Trophoblast cell (in vitro differentiated cells and primary cell): ENCODE data around the gene LRRFIP2.

Source experiments
- DNase-seq, 2 donors: peaks; one replicate each; pipeline ENCODE4 v3.0.0-alpha.2; 2016
- H2AFZ ChIP-seq: 2 replicates; pipeline ENCODE4 v1.6.1; 2013; ENCODE audit warnings: low read length, moderate library complexity, mild to moderate bottlenecking; ENCODE audit not compliant: insufficient read depth, poor library complexity
- H2AK5ac ChIP-seq: 2 replicates; pipeline ENCODE4 v1.6.1; 2013; ENCODE audit warnings: mild to moderate bottlenecking, low read length
- H2BK120ac ChIP-seq: 2 replicates; pipeline ENCODE4 v1.6.1; 2013; ENCODE audit warnings: low read length, mild to moderate bottlenecking, moderate library complexity; ENCODE audit not compliant: insufficient read depth, poor library complexity
- H2BK12ac ChIP-seq: 2 replicates; pipeline ENCODE4 v1.6.1; 2013; ENCODE audit warnings: mild to moderate bottlenecking, low read length, moderate library complexity
- H2BK5ac ChIP-seq: 2 replicates; pipeline ENCODE4 v1.6.1; 2013; ENCODE audit warnings: low read length, low read depth, moderate library complexity, mild to moderate bottlenecking; ENCODE audit not compliant: poor library complexity
- H3K14ac ChIP-seq: 2 replicates; pipeline ENCODE4 v1.6.1; 2013; ENCODE audit warnings: mild to moderate bottlenecking, low read length
- H3K18ac ChIP-seq: 2 replicates; pipeline ENCODE4 v1.6.1; 2013; ENCODE audit warnings: mild to moderate bottlenecking, low read length
- H3K23ac ChIP-seq: 2 replicates; pipeline ENCODE4 v1.6.1; 2013; ENCODE audit warnings: low read length
- H3K27ac ChIP-seq: 2 replicates; pipeline ENCODE4 v1.5.1; 2013; ENCODE audit warnings: low read depth, mild to moderate bottlenecking, inconsistent platforms, low read length, moderate library complexity
- H3K27me3 ChIP-seq: 2 replicates; pipeline ENCODE4 v1.6.1; 2013; ENCODE audit warnings: inconsistent platforms, mild to moderate bottlenecking, low read length, moderate library complexity; ENCODE audit not compliant: insufficient read depth
- H3K36me3 ChIP-seq, 2 experiments: 1 replicate in 1 of 2; 2 replicates in 1 of 2; pipeline ENCODE4 v1.6.1; 2013; ENCODE audit warnings: low read length in 2 of 2, mild to moderate bottlenecking in 2 of 2, moderate library complexity in 1 of 2; ENCODE audit not compliant: insufficient read depth in 2 of 2, control insufficient read depth in 1 of 2
- H3K4ac ChIP-seq: 2 replicates; pipeline ENCODE4 v1.6.1; 2013; ENCODE audit warnings: low read depth, mild to moderate bottlenecking, low read length, moderate library complexity
- H3K4me1 ChIP-seq, 2 experiments: 1 replicate in 1 of 2; 2 replicates in 1 of 2; pipeline ENCODE4 v1.6.1; 2013; ENCODE audit warnings: low read length in 2 of 2, mild to moderate bottlenecking in 2 of 2, moderate library complexity in 1 of 2; ENCODE audit not compliant: insufficient read depth in 2 of 2, control insufficient read depth in 1 of 2
- H3K4me2 ChIP-seq: 2 replicates; pipeline ENCODE4 v1.6.1; 2013; ENCODE audit warnings: inconsistent platforms, mild to moderate bottlenecking, low read length, moderate library complexity
- H3K4me3 ChIP-seq: 2 replicates; pipeline ENCODE4 v1.5.1; 2013; ENCODE audit warnings: mild to moderate bottlenecking, low read depth, low read length, inconsistent platforms
- H3K79me1 ChIP-seq: one replicate; pipeline ENCODE4 v1.6.1; 2013; ENCODE audit warnings: low read length
- H3K79me2 ChIP-seq: 2 replicates; pipeline ENCODE4 v1.6.1; 2013; ENCODE audit warnings: low read length, mild to moderate bottlenecking; ENCODE audit not compliant: control insufficient read depth, insufficient read depth, poor library complexity
- H3K9ac ChIP-seq: 2 replicates; pipeline ENCODE4 v1.6.1; 2013; ENCODE audit warnings: mild to moderate bottlenecking, low read length
- H3K9me3 ChIP-seq: 2 replicates; pipeline ENCODE4 v1.6.1; 2013; ENCODE audit warnings: low read depth, mild to moderate bottlenecking, control low read depth, inconsistent platforms, low read length; ENCODE audit not compliant: insufficient read depth
- H4K12ac ChIP-seq: 2 replicates; pipeline ENCODE4 v1.6.1; 2013; ENCODE audit warnings: low read depth, mild to moderate bottlenecking, low read length, moderate library complexity
- H4K8ac ChIP-seq: 2 replicates; pipeline ENCODE4 v1.6.1; 2013; ENCODE audit warnings: low read depth, mild to moderate bottlenecking, low read length, moderate library complexity
- H4K91ac ChIP-seq: one replicate; pipeline ENCODE4 v1.6.1; 2013; ENCODE audit warnings: low read depth, mild to moderate bottlenecking, low read length, moderate library complexity
- WGBS: extraction: QIAGEN DNeasy Blood & Tissue Kit; methylation state at CpG from one replicate; pipeline ENCODE4 v1.1.7; 2013; ENCODE audit warnings: missing lambda C conversion rate; ENCODE audit not compliant: insufficient read length, insufficient coverage; ENCODE audit errors: extremely low coverage; 5-methylcytosine and 5-hydroxymethylcytosine counted together

Gene LRRFIP2

GRCh38 chr3:37168896-37169295 lies 5.5 kb downstream of the LRRFIP2 start:
- WGBS = no CpG with 5 or more reads among the region's 1 CpG
- H2AK5ac ChIP-seq = no peak overlapping the region
- H2BK5ac ChIP-seq = no peak overlapping the region
- H4K8ac ChIP-seq = no peak overlapping the region
- DNase-seq = no peak
- H2BK12ac ChIP-seq = no peak overlapping the region
- H3K9me3 ChIP-seq = no peaks in the 10 kb centered on the region
- H3K79me1 ChIP-seq = no peaks in the 10 kb centered on the region
- no peak overlapping the region for H2BK120ac ChIP-seq
- no peaks in the 10 kb centered on the region for H3K4me1 ChIP-seq
- H4K91ac ChIP-seq = no peak overlapping the region
- no peak overlapping the region for H3K14ac ChIP-seq
- no peak overlapping the region for H4K12ac ChIP-seq
- H3K23ac ChIP-seq = no peak overlapping the region
- H3K18ac ChIP-seq = no peak overlapping the region
- no peak overlapping the region for H2AFZ ChIP-seq
- H3K27ac ChIP-seq = no peak overlapping the region
- H3K27me3 ChIP-seq = no peaks in the 10 kb centered on the region
- no peak overlapping the region for H3K4me3 ChIP-seq
- H3K4ac ChIP-seq = no peak overlapping the region
- no peak overlapping the region for H3K4me2 ChIP-seq
- H3K36me3 ChIP-seq = peaks cover 6 to 7% of the 10 kb centered on the region in 2 experiments
- no peak overlapping the region for H3K9ac ChIP-seq
- no peaks in the 10 kb centered on the region for H3K79me2 ChIP-seq

GRCh38 chr3:37163262-37164015 lies 10.9 kb downstream of the LRRFIP2 start:
- DNase-seq = no peak
- H2BK120ac ChIP-seq = no peak overlapping the region
- H3K14ac ChIP-seq = no peak overlapping the region
- H3K79me1 ChIP-seq = no peaks in the 10 kb centered on the region
- no CpG with 5 or more reads among the region's 3 CpGs for WGBS
- no peak overlapping the region for H3K18ac ChIP-seq
- H2AK5ac ChIP-seq = no peak overlapping the region
- H4K12ac ChIP-seq = no peak overlapping the region
- no peaks in the 10 kb centered on the region for H3K79me2 ChIP-seq
- H3K36me3 ChIP-seq = peaks cover 0 to 3% of the 10 kb centered on the region in 2 experiments
- no peak overlapping the region for H3K4ac ChIP-seq
- H3K9ac ChIP-seq = no peak overlapping the region
- no peak overlapping the region for H3K27ac ChIP-seq
- H4K91ac ChIP-seq = no peak overlapping the region
- no peak overlapping the region for H2BK5ac ChIP-seq
- H3K23ac ChIP-seq = no peak overlapping the region
- no peak overlapping the region for H4K8ac ChIP-seq
- no peak overlapping the region for H3K4me2 ChIP-seq
- H3K27me3 ChIP-seq = no peaks in the 10 kb centered on the region
- no peak overlapping the region for H2AFZ ChIP-seq
- H3K9me3 ChIP-seq = no peaks in the 10 kb centered on the region
- H3K4me1 ChIP-seq = peaks cover 0 to 1% of the 10 kb centered on the region in 2 experiments
- no peak overlapping the region for H3K4me3 ChIP-seq
- H2BK12ac ChIP-seq = no peak overlapping the region

GRCh38 chr3:37162501-37163245 lies 11.7 kb downstream of the LRRFIP2 start:
- DNase-seq = no peak

GRCh38 chr3:37161351-37161750 lies 13.0 kb downstream of the LRRFIP2 start:
- H3K27me3 ChIP-seq = no peaks in the 10 kb centered on the region
- no peaks in the 10 kb centered on the region for H3K9me3 ChIP-seq
- no peak overlapping the region for H3K9ac ChIP-seq
- no peaks in the 10 kb centered on the region for H3K79me1 ChIP-seq
- no peaks in the 10 kb centered on the region for H3K79me2 ChIP-seq
- H3K36me3 ChIP-seq = peaks cover 0 to 1% of the 10 kb centered on the region in 2 experiments
- H2BK120ac ChIP-seq = no peak overlapping the region
- H3K18ac ChIP-seq = no peak overlapping the region
- H4K12ac ChIP-seq = no peak overlapping the region
- no peak overlapping the region for H4K8ac ChIP-seq
- H2BK12ac ChIP-seq = no peak overlapping the region
- H2BK5ac ChIP-seq = no peak overlapping the region
- H2AFZ ChIP-seq = no peak overlapping the region
- H3K4me3 ChIP-seq = no peak overlapping the region
- H3K27ac ChIP-seq = no peak overlapping the region
- H3K14ac ChIP-seq = no peak overlapping the region
- peaks cover 0 to 1% of the 10 kb centered on the region in 2 experiments for H3K4me1 ChIP-seq
- H2AK5ac ChIP-seq = no peak overlapping the region
- no peak for DNase-seq
- H3K4ac ChIP-seq = no peak overlapping the region
- no peak overlapping the region for H4K91ac ChIP-seq
- no peak overlapping the region for H3K23ac ChIP-seq
- WGBS = no CpG with 5 or more reads among the region's 3 CpGs
- H3K4me2 ChIP-seq = no peak overlapping the region

More at GRCh38 chr3:37162501-37163245, 11.7 kb downstream of the LRRFIP2 start:
- H3K9ac ChIP-seq = no peak overlapping the region
- no peaks in the 10 kb centered on the region for H3K9me3 ChIP-seq
- H3K79me1 ChIP-seq = no peaks in the 10 kb centered on the region
- H3K4ac ChIP-seq = no peak overlapping the region
- no peak overlapping the region for H2BK12ac ChIP-seq
- H2AFZ ChIP-seq = no peak overlapping the region
- no peak overlapping the region for H3K14ac ChIP-seq
- no peak overlapping the region for H3K27ac ChIP-seq
- no peak overlapping the region for H2BK5ac ChIP-seq
- H3K18ac ChIP-seq = no peak overlapping the region
- no peak overlapping the region for H3K4me3 ChIP-seq
- no peak overlapping the region for H2AK5ac ChIP-seq
- no CpG with 5 or more reads among the region's 3 CpGs for WGBS
- no peak overlapping the region for H4K91ac ChIP-seq
- no peak overlapping the region for H4K12ac ChIP-seq
- no peaks in the 10 kb centered on the region for H3K79me2 ChIP-seq
- H2BK120ac ChIP-seq = no peak overlapping the region
- peaks cover 0 to 1% of the 10 kb centered on the region in 2 experiments for H3K4me1 ChIP-seq
- H3K27me3 ChIP-seq = no peaks in the 10 kb centered on the region
- peaks cover 0 to 2% of the 10 kb centered on the region in 2 experiments for H3K36me3 ChIP-seq
- H4K8ac ChIP-seq = no peak overlapping the region
- H3K23ac ChIP-seq = no peak overlapping the region
- H3K4me2 ChIP-seq = no peak overlapping the region
